ENCODE data around the gene ZNF189.
"Not testable (repeated sequence)": the region's sequence is repeated elsewhere in the genome, so short reads cannot be mapped to it uniquely, and the experiment has no call there.

The ZNF189 gene

DNA sequence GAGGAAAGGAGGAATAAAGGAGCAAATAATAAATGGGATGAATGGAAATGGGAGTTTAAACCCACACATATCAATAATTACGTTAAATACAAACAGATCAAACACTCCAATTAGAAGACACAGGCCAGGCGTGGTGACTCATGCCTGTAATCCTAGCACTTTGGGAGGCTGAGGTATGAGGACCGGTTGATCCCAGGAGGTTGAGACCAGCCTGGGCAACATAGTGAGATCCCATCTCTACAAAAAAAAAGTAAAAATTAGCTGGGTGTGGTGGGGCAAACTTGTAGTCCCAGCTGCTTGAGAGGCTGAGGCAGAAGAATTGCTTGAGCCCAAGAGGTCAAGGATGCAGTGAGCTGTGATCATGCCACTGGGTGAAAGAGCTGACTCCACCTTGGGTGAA is 17.5 kb upstream of the ZNF189 start:
- Histone ChIP-seq H3K36me3 (ENCODE audit: control insufficient read depth, insufficient read depth, low read length) (0 out of 2 replicates have a peak, but pooled peaks cover 3% of the 10 kb centered on the region), H3K4me3 (ENCODE audit: low read depth, low read length) (no peak overlapping the region), H3K9ac (ENCODE audit: low read length) (no peak overlapping the region), H3K27ac (ENCODE audit: low read depth, low read length) (no peak overlapping the region), H3K27me3 (ENCODE audit: control insufficient read depth, insufficient read depth, low read length) (no peaks in the 10 kb centered on the region), H3K4me1 (ENCODE audit: control insufficient read depth, insufficient read depth, low read length) (no peaks in the 10 kb centered on the region; the same call in 1 of the 2 replicates), H3K9me3 (ENCODE audit: control insufficient read depth, insufficient read depth, low read depth, low read length) (peaks cover 16% of the 10 kb centered on the region)

DNA sequence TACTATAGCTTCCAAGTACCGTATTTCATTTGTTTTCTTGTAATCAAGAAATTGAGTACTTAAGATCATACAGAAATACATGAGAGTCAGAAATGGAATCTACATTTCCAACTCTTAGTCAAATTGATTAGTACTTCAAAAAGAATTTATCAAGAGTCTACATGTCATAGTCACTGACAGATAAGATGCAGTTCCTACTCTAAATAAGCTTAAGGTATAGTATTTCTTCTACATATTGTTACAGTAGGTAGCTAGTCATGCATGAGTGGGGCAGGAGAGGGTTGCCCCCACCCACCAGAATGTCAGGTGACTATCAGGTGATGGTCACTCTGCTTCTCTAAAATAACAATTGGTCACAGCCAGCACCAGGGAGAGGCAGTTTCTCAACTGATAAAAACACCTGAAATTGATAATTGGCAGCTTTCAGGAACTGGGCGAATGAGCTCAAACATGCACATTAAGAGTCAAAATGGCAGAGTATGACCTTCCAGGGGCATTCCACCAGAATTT is 16.8 kb upstream of the ZNF189 start:
- H3K4me1 ChIP-seq (ENCODE audit: control insufficient read depth, insufficient read depth, low read length) = no peaks in the 10 kb centered on the region; the same call in 1 of the 2 replicates
- no peak overlapping the region for H3K9ac ChIP-seq (ENCODE audit: low read length)
- H3K4me3 ChIP-seq (ENCODE audit: low read depth, low read length) = no peak overlapping the region
- 0 out of 2 replicates have a peak, but pooled peaks cover 3% of the 10 kb centered on the region for H3K36me3 ChIP-seq (ENCODE audit: control insufficient read depth, insufficient read depth, low read length)
- H3K27me3 ChIP-seq (ENCODE audit: control insufficient read depth, insufficient read depth, low read length) = no peaks in the 10 kb centered on the region
- H3K27ac ChIP-seq (ENCODE audit: low read depth, low read length) = no peak overlapping the region
- peaks cover 17% of the 10 kb centered on the region for H3K9me3 ChIP-seq (ENCODE audit: control insufficient read depth, insufficient read depth, low read depth, low read length)

DNA sequence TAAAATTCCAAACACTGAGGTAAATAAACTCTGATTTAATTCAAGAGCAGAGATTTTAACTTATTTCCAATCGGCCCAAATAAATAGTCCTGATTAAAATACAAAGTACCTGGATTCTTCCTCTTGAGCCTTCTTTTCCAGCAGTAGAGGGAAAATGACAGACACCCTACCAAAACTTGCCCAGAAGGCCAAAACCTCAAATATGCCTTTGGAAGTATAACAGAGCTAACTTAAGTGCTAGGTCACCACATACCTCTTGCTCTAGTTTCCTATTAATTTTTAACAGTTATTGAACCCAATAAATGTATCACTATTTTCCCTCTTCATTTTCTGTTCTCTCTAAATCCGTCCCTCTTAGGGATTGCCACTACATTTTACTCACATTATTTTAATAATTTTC is 15.3 kb upstream of the ZNF189 start:
- H3K9ac ChIP-seq (ENCODE audit: low read length) = no peak overlapping the region
- no peaks in the 10 kb centered on the region for H3K27me3 ChIP-seq (ENCODE audit: control insufficient read depth, insufficient read depth, low read length)
- no peak overlapping the region for H3K4me3 ChIP-seq (ENCODE audit: low read depth, low read length)
- H3K4me1 ChIP-seq (ENCODE audit: control insufficient read depth, insufficient read depth, low read length) = no peaks in the 10 kb centered on the region; the same call in 1 of the 2 replicates
- H3K27ac ChIP-seq (ENCODE audit: low read depth, low read length) = no peak overlapping the region
- H3K36me3 ChIP-seq (ENCODE audit: control insufficient read depth, insufficient read depth, low read length) = peaks cover 11% of the 10 kb centered on the region
- H3K9me3 ChIP-seq (ENCODE audit: control insufficient read depth, insufficient read depth, low read depth, low read length) = peaks cover 17% of the 10 kb centered on the region

DNA sequence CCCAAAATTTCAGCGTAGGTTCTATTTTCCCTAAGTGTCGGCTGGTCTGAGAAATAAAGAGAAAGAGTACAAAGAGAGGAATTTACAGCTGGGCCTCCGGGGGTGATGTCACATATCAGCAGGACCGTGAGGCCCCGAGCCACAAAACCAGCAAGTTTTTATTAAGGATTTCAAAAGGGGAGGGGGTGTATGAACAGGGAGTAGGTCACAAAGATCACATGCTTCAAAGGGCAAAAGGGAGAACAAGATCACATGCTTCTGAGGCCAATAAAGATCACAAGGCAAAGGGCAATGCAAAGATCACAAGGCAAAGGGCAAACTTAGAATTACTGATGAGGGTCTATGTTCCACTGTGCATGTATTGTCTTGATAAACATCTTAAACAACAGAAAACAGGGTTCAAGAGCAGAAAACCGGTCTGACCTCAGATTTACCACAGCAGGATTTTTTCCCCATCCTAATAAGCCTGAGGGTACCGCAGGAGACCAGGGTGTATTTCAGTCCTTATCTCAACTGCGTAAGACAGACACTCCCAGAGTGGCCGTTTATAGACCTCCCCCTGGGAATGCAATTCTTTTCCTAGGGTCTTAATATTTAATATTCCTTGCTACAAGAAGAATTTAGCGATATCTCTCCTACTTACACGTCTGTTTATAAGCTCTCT is 13.6 kb upstream of the ZNF189 start, which contains the start of gene BAAT:
BAAT (minus strand) TSS at position 134 of the 664 bp plus-strand sequence. CDS start 13,602 bp downstream, outside the sequence.
- Histone ChIP-seq H3K36me3 (ENCODE audit: control insufficient read depth, insufficient read depth, low read length) (peaks cover 28% of the 10 kb centered on the region), H3K9me3 (ENCODE audit: control insufficient read depth, insufficient read depth, low read depth, low read length) (peaks cover 17% of the 10 kb centered on the region)

DNA sequence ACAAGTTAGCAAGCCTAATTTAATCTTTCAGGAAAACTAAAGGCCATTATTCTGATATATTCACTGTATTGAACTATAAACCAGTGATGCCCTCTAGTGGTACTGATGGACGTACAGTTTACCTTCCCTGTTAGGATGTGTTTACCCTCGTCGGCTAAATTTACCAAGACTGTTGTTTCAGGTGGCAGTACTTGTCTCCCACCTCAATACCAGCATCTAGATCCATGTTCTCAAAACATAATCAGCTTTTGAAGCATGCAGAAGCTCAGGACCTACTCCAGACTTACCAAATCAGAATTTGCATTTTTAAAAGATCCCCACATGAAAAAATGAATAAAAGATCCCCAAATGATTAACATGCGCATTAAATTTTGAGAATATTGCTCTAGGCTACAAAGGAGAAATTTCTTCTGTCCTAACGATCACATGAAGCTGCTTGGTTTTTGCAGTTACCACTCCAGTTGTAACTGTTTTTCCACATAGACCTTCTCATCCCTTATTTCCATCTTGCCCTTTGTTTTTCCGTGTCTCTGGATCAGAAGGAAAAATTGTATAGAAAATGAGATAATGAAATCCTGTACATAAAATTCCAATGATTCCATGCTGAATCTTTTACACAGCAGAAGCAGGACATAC is 10.7 kb upstream of the ZNF189 start:
- no peak overlapping the region for H3K4me3 ChIP-seq (ENCODE audit: low read depth, low read length)
- H3K9ac ChIP-seq (ENCODE audit: low read length) = no peak overlapping the region
- peaks cover 18% of the 10 kb centered on the region for H3K9me3 ChIP-seq (ENCODE audit: control insufficient read depth, insufficient read depth, low read depth, low read length)
- H3K36me3 ChIP-seq (ENCODE audit: control insufficient read depth, insufficient read depth, low read length) = peaks cover 40% of the 10 kb centered on the region
- H3K27me3 ChIP-seq (ENCODE audit: control insufficient read depth, insufficient read depth, low read length) = no peaks in the 10 kb centered on the region
- H3K4me1 ChIP-seq (ENCODE audit: control insufficient read depth, insufficient read depth, low read length) = no peaks in the 10 kb centered on the region; the same call in 1 of the 2 replicates
- H3K27ac ChIP-seq (ENCODE audit: low read depth, low read length) = no peak overlapping the region

More for the DNA sequence above, 13.6 kb upstream of the ZNF189 start, which contains the start of gene BAAT:
- not testable (repeated sequence) for H3K9ac ChIP-seq (ENCODE audit: low read length); H3K27me3 ChIP-seq (ENCODE audit: control insufficient read depth, insufficient read depth, low read length); H3K4me3 ChIP-seq (ENCODE audit: low read depth, low read length); H3K27ac ChIP-seq (ENCODE audit: low read depth, low read length); H3K4me1 ChIP-seq (ENCODE audit: control insufficient read depth, insufficient read depth, low read length)

DNA sequence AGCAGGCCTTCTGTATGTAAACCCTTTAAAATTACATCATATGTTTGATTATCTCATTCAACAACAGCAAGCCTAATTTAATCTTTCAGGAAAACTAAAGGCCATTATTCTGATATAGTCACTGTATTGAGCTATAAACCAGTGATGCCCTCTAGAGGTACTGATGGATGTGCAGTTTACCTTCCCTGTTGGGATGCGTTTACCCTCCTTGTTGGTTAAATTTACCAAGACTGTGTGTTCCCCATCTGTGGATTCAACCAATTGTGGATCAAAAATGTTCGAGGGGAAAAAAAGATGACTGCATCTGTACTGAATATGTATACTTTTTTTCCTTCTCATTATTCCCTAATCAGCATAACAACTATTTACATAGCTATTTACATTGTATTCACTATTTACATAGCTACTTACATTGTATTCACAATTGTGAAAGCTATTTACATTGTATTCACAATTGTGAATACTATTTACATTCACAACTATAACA is 10.1 kb upstream of the ZNF189 start:
- no peak overlapping the region for H3K9ac ChIP-seq (ENCODE audit: low read length)
- no peak overlapping the region for H3K4me3 ChIP-seq (ENCODE audit: low read depth, low read length)
- H3K27ac ChIP-seq (ENCODE audit: low read depth, low read length) = no peak overlapping the region
- no peaks in the 10 kb centered on the region; the same call in 1 of the 2 replicates for H3K4me1 ChIP-seq (ENCODE audit: control insufficient read depth, insufficient read depth, low read length)
- no peaks in the 10 kb centered on the region for H3K27me3 ChIP-seq (ENCODE audit: control insufficient read depth, insufficient read depth, low read length)
- peaks cover 23% of the 10 kb centered on the region for H3K9me3 ChIP-seq (ENCODE audit: control insufficient read depth, insufficient read depth, low read depth, low read length)
- peaks cover 44% of the 10 kb centered on the region for H3K36me3 ChIP-seq (ENCODE audit: control insufficient read depth, insufficient read depth, low read length)

DNA sequence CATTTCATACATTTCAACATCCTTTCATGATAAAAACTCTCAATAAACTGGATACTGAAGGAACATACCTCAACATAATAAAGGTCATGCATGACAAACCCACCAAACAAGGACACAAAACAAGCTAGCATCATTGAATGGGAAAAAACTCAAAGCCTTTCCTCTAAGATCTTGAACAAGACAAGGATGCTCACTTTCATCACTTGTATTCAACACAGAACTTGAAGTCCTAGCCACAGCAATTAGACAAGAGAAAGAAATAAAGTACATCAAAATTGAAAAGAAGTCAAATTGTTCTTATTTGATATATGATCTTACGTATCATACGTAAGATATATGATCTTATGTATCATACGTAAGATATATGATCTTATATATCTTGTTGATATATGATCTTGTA is 5.5 kb upstream of the ZNF189 start:
- Histone ChIP-seq H3K9ac (ENCODE audit: low read length) (no peak overlapping the region), H3K36me3 (ENCODE audit: control insufficient read depth, insufficient read depth, low read length) (peaks cover 68% of the 10 kb centered on the region), H3K4me1 (ENCODE audit: control insufficient read depth, insufficient read depth, low read length) (no peaks in the 10 kb centered on the region), H3K27me3 (ENCODE audit: control insufficient read depth, insufficient read depth, low read length) (no peaks in the 10 kb centered on the region), H3K9me3 (ENCODE audit: control insufficient read depth, insufficient read depth, low read depth, low read length) (peaks cover 27% of the 10 kb centered on the region), H3K27ac (ENCODE audit: low read depth, low read length) (no peak overlapping the region), H3K4me3 (ENCODE audit: low read depth, low read length) (no peak overlapping the region)

DNA sequence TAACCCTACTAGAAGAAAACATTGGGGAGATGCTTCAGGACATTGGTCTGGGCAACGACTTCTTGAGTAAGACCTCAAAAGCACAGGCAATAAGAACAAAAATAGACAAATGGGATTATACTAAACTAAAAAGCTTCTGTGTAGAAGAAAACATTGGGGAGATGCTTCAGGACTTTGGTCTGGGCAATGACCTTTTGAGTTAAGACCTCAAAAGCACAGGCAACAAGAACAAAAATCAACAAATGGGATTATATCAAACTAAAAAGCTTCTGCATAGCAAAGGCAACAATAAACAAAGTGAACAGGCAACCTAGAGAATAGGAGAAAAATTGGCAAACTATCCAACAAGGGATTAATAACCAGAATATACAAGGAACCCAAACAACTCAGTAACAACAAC is 4.0 kb upstream of the ZNF189 start:
- Histone ChIP-seq H3K4me3 (ENCODE audit: low read depth, low read length) (no peak overlapping the region), H3K9ac (ENCODE audit: low read length) (no peak overlapping the region), H3K9me3 (ENCODE audit: control insufficient read depth, insufficient read depth, low read depth, low read length) (peaks cover 27% of the 10 kb centered on the region), H3K27ac (ENCODE audit: low read depth, low read length) (no peak overlapping the region), H3K4me1 (ENCODE audit: control insufficient read depth, insufficient read depth, low read length) (no peaks in the 10 kb centered on the region), H3K27me3 (ENCODE audit: control insufficient read depth, insufficient read depth, low read length) (no peaks in the 10 kb centered on the region), H3K36me3 (ENCODE audit: control insufficient read depth, insufficient read depth, low read length) (peaks cover 53% of the 10 kb centered on the region)

DNA sequence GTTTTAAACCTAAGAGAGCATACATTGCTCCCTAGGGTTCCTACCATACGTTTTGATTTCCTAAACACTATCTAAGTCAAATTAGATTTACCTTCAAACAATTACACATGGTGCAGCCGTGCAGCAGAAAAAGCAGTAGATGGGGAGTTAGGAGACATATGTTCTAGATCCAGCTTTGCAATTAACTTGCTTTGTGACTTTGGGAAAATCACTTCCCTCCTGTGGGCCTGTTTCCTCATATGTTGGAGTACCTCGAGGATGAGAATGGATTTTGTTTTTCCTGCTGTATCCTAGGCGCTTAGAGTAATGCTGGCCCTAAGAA is 944 bp upstream of the ZNF189 start:
- peaks cover 65% of the 10 kb centered on the region for H3K36me3 ChIP-seq (ENCODE audit: control insufficient read depth, insufficient read depth, low read length)
- H3K4me3 ChIP-seq (ENCODE audit: low read depth, low read length) = peak overlapping the region; percentile 99
- no peaks in the 10 kb centered on the region for H3K4me1 ChIP-seq (ENCODE audit: control insufficient read depth, insufficient read depth, low read length)
- H3K27me3 ChIP-seq (ENCODE audit: control insufficient read depth, insufficient read depth, low read length) = no peaks in the 10 kb centered on the region
- peak overlapping the region; percentile 94 for H3K9ac ChIP-seq (ENCODE audit: low read length)
- peaks cover 27% of the 10 kb centered on the region for H3K9me3 ChIP-seq (ENCODE audit: control insufficient read depth, insufficient read depth, low read depth, low read length)
- H3K27ac ChIP-seq (ENCODE audit: low read depth, low read length) = peak overlapping the region; percentile 75

DNA sequence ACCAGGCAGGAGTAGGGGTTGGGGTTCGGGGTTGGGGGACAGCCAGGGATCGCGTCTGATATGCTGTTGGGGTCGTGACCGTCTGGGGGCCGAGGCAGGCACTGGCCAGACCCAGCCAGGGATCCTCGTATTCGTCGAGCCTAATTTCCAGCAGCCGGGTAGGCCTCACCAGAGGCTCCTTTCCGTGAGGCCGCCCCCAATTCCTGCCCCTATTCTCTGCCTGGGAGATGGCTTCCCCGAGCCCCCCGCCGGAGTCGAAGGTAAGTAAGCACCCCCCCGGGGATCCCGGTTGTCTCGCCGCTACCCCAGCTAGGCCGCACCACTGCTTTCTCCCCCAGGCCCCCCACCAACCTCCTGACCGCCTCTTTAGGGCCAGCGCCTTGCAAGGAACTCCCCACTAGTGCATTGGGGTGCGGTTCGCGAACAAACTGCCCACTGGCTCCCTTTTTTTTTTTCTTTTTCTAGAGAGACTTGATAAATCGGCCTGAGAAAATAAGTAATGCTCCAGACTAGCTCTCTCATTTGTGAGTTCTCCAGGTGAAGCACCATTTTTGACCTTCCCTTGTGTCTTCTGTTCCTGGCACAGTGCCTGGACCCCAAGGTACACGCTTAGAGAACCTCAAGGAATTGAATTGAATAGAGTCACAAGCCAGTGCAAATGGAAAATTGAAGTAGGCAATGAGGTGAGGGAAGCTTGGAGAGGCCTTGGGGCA is 435 bp downstream of the ZNF189 start:
- no peaks in the 10 kb centered on the region for H3K27me3 ChIP-seq (ENCODE audit: control insufficient read depth, insufficient read depth, low read length)
- H3K4me1 ChIP-seq (ENCODE audit: control insufficient read depth, insufficient read depth, low read length) = no peaks in the 10 kb centered on the region
- peaks cover 69% of the 10 kb centered on the region for H3K36me3 ChIP-seq (ENCODE audit: control insufficient read depth, insufficient read depth, low read length)
- peak overlapping the region; percentile 99 for H3K4me3 ChIP-seq (ENCODE audit: low read depth, low read length)
- H3K9me3 ChIP-seq (ENCODE audit: control insufficient read depth, insufficient read depth, low read depth, low read length) = peaks cover 18% of the 10 kb centered on the region
- H3K9ac ChIP-seq (ENCODE audit: low read length) = peak overlapping the region; percentile 60
- peak overlapping the region; percentile 4; the same call in 1 of the 2 replicates for H3K27ac ChIP-seq (ENCODE audit: low read depth, low read length)

DNA sequence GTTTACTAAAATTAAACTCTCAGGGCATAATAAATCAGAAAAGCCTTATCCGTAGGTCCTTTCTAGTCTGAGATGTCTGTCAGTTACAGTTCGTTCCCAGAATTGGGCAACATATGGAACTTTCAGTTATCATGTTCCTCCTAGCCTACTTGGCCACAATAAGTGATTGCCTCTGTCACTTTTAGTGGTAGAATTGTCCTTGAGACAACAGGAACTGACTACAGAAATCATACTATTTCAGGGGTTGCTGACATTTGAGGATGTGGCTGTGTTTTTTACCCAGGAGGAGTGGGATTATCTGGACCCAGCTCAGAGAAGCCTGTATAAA is 956 bp downstream of the ZNF189 start:
- peak overlapping the region; percentile 99 for H3K4me3 ChIP-seq (ENCODE audit: low read depth, low read length)
- H3K36me3 ChIP-seq (ENCODE audit: control insufficient read depth, insufficient read depth, low read length) = peaks cover 69% of the 10 kb centered on the region
- H3K4me1 ChIP-seq (ENCODE audit: control insufficient read depth, insufficient read depth, low read length) = no peaks in the 10 kb centered on the region
- peaks cover 13% of the 10 kb centered on the region; the same call in 1 of the 2 replicates for H3K9me3 ChIP-seq (ENCODE audit: control insufficient read depth, insufficient read depth, low read depth, low read length)
- peak overlapping the region; percentile 60 for H3K9ac ChIP-seq (ENCODE audit: low read length)
- no peak overlapping the region; the same call in 1 of the 2 replicates for H3K27ac ChIP-seq (ENCODE audit: low read depth, low read length)
- no peaks in the 10 kb centered on the region for H3K27me3 ChIP-seq (ENCODE audit: control insufficient read depth, insufficient read depth, low read length)

All from HUES6 (cell line).